Activated effector memory CD4-positive, alpha-beta T cell treated with anti-CD3 and anti-CD28 coated beads, Interleukin-2, amount 50 U/mL, for 16 hours (primary cell): ENCODE data around the gene NID2.

Experiments used
- DNase-seq: peaks from one replicate; pipeline ENCODE4 v3.0.0-alpha.2; 2020

Gene NID2

GRCh38 chr14:52023518-52023917, 45.3 kb downstream of the NID2 start:
- DNase-seq: no peak

- DNase-seq: no peak
Observed at GRCh38 chr14:52021957-52022600, 46.8 kb downstream of the NID2 start.

DNA sequence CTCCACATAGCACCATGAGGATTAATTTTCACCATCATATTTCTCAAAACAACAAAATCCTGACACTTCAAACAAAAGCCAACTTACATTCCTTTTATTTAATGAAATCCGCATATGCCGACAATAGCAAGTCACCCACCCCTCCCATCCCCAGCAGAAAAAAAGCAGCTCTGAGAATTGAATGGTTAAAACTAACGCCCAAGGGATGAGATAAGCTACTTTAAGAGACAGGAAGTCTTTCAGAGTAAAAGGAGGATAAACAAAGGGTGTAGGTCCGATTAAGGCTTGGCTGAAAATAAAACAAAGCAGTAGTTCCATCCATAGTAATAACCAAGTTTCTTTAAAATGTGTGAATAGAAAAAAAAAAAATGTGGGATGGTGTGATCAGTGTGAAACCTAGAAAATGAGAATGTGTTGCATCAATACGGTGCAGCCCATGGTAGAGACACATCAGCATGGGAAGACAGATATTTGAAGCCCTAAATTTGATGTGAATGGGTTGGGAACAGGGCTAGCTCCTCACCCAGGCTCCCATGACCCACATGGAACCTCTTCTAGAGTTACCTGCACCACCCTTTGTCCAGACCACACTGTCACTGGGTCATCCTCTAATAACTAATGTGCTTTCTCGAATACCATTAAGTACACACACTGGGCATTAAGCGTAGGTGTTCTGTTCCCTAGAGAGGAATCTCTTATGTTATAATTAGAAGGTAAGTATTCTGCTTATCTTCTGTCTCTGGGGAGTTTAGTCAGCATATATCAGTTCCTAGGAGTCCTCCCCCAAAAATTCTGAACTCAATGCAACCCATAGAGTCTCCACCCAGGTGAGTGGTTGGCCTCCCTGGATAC, 47.8 kb downstream of the NID2 start:
- DNase-seq: no peak

DNA sequence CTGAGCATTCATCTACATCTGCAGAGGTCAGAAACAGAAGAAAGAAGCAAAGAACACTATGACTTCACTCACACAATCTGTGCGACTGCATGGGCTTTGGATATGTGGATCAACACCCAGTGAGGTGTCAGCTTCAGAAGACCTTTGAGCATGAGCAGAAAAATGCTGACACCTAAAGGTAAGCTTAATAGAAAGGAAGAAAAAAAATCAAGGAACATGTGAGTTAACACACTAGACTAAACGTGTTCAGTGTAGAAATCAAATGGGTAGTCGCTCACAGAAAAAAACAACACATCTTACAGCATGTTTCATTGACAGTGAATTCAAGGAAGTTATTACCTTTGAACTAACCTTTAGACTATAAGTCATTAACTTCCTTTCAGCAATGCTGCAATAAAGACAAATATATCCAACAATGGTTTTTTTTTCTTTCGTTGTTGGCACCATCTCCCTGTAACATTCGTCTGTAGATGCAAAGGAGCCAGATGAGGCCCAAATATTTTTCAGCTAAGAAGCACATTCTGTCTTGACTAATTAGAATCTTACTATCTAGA, 48.6 kb downstream of the NID2 start:
- no peak for DNase-seq

DNA sequence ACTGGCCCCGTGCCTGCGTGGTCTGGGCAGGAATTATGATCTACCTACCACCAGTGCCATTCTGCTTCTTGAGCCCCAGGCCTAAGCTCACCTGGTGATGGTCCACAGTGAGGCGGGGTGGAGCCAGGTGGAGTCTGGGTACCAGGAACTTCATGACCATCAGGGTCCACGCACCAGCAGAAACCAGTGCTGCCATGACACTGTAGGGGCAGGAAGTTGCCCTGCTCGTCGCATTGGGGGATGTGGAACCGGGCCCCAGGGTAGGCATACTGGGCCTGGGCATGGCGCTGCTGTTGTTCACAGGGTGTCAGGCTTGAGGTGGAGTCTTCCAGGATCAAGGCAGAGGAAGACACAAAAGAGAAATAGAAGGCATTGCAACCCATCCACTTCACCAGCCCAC, 49.9 kb downstream of the NID2 start:
- DNase-seq: no peak

- DNase-seq: no peak
Observed at GRCh38 chr14:52018252-52018651, 50.6 kb downstream of the NID2 start.

DNA sequence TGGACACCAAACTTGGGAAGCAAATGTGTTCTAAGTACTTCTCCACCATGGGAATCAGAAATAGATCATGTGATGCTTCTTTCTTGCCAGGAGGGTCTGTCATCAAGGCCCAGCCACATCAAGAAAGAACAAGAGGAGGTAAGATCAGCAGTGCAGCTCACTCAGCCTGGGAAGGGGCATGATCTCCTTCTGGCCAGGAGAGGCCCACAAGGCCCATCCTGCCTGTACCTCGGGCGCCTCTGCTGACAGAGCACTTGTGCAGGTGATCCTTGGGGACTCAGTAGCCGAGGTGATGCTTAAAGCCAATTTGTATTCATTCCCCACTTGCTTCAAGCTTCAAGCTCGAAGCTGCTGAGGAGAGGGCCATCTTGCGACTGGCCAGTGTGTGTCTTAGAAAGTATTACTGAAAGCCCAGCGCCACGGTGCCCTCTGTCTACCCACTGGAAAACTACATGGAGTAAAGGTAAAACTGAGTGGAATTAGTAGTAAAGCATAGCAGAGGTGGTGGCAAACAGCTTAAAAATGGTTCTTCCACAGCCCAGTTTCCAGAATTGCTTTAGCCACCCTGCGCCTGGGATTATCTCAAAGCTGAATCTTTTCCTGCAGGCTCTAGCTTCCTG, 53.3 kb downstream of the NID2 start:
- DNase-seq: no peak

DNA sequence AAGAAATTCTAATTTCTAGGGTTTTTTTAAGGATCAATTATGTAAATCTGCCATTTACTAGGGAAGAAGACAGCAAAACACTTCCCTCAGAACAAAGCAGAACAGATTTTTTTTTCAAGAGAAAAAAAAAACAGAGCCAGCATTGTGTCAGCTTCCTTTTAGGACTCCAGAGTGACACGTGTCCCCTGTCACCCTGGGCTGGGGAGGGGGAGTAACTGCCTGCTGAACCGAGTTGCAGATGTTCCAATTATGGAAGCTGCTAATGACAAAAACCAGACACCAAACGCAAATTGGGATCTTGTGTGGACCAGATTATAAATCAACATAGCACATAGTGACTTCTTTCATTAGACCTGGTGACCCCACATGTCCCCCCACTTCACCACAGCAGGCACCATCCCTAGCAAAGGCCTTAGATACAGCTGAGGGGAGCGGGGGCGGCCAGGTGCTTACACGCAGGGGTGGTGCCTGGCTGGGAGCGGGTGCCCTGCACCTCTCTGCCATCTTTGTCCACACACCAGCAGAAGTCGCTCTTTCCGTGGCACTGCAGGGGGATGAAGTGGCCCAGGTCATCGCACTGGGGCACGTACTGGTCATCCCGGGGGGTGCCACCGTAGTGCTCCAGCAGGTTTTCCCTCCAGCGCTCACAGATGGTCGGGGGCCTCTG, 54.1 kb downstream of the NID2 start:
- DNase-seq: no peak

- no peak for DNase-seq
Observed at GRCh38 chr14:52013984-52014600, 54.8 kb downstream of the NID2 start.

- DNase-seq: no peak
Observed at GRCh38 chr14:52012635-52013034, 56.2 kb downstream of the NID2 start.

GRCh38 chr14:52011523-52011922, 57.3 kb downstream of the NID2 start:
- no peak for DNase-seq

- no peak for DNase-seq
Observed at GRCh38 chr14:52010173-52010693, 58.6 kb downstream of the NID2 start.

- DNase-seq: no peak
Observed at GRCh38 chr14:52008136-52008535, 60.7 kb downstream of the NID2 start.

DNA sequence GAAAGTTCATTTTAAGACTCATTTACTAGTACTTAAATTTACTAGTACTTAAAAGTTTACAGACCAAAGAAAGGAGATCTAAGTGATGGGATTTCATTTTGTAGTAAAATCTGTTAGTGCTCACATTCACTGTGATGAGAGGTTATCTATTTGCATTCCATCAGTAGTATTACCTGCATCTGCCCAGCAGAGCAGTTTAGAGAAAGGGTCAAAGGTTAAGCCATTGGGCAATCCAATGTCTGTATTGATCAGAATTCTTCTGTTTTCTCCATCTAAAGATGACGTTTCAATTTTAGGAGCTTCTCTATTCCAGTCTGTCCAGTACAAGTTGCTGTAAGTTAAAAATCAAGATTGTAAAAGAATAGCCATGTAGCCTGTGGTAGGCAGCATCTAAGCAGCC, 61.2 kb downstream of the NID2 start:
- DNase-seq: no peak

GRCh38 chr14:52007211-52007610, 61.6 kb downstream of the NID2 start:
- no peak for DNase-seq

- no peak for DNase-seq
Observed at GRCh38 chr14:52006361-52006760, 62.5 kb downstream of the NID2 start.

DNA sequence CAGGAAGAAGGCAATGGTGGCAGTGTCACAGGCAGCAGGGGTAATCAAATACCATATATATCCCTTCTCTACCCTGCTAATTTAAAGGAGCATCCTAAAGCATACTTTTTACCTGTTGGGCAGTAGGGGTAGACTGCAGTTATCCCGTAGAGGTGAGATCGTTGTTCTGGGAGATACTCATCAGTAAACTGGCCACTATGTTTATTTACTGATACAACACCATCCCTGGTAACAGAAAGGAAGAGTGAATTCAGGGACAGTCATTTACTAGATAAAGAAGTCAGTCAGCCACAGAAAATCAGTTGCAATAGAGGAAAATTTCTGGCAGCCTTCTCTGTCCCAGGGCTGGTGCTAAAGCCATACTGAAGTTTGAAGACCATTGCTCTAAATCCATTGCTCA, 63.2 kb downstream of the NID2 start:
- no peak for DNase-seq

DNA sequence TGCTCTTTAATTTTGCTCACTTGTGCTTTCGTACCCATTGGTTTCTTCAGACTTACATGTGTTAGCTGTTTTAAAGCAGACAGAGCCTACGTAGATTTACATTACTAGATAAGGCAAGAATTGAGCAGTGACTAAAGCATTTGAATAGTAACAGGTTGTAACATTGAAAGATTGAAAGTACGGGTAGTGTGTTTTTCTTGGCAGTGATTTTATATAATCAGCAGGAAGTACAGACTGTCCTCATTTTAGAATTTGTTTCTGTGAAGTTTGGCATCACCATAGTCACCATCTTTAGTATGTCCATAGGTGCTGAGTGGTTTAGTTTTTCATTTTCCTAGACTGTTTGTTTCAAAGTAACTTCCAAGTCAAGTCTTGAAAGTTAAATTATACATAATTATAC, 65.5 kb downstream of the NID2 start:
- no peak for DNase-seq

DNA sequence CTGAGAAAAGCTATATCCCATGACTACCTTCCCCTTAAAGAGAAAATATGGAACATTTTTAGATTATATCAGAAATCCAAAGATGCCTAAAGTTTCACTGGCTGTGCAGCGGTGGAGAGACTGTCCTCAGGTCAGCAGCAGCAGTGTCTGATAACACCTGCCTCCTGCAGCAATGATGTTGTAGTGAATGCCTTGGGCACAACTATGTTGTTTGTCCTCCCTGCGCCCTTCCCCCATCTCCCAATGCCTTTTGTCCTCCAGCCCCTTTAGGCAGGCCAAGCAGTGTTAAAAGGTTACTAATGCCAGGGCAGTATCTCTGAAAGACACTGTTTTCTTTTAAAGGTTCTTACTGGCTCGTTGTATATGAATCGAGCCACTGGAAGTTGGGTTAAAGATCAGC, 66.3 kb downstream of the NID2 start:
- no peak for DNase-seq

DNA sequence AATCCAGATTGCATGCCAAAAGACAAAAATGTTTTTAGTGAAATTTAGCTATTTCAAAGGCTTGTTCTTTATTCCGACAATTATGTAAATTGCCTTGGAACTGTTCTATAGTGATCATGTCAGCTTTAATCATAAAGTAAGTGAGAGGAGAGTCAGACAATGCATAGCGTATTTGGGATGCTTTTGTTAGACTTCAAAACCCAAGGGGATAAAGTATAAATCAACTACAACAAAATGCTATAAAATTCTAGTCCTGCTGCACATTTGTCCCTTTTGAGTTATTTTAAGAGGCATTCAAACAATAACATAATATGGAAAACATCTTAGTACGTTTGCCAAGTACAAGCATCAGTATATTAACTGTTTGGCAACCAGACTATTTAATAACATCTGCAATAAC, 68.2 kb downstream of the NID2 start:
- no peak for DNase-seq

GRCh38 chr14:52000019-52000582, 68.8 kb downstream of the NID2 start:
- no peak for DNase-seq

DNA sequence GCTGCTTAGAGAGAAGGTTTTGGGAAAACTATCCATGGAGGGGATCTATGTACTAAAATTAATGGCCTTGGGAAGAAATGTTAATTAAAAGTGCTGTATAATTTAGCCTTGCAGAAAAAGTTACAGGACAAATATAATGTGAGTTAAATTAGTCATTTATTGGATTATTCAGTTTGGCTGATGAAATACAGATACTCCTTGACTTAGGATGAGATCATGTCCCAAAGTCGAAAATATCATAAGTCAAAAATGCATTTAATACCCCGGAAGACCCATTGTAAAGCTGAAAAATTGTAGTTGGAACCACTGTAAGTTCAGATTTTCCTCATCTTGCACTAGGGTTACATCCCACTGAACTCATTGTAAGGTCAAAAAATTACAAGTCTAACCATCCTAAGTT, 69.8 kb downstream of the NID2 start:
- DNase-seq: no peak
